ENCODE measurements around the gene NAPB. TPM values are rescaled to one million over a fixed set of nuclear protein-coding genes. Genes with fewer than 3 reads are reported as not detected.

The NAPB gene
- total RNA-seq, 1 experiment from 2014 or later = 10.1 TPM

DNA sequence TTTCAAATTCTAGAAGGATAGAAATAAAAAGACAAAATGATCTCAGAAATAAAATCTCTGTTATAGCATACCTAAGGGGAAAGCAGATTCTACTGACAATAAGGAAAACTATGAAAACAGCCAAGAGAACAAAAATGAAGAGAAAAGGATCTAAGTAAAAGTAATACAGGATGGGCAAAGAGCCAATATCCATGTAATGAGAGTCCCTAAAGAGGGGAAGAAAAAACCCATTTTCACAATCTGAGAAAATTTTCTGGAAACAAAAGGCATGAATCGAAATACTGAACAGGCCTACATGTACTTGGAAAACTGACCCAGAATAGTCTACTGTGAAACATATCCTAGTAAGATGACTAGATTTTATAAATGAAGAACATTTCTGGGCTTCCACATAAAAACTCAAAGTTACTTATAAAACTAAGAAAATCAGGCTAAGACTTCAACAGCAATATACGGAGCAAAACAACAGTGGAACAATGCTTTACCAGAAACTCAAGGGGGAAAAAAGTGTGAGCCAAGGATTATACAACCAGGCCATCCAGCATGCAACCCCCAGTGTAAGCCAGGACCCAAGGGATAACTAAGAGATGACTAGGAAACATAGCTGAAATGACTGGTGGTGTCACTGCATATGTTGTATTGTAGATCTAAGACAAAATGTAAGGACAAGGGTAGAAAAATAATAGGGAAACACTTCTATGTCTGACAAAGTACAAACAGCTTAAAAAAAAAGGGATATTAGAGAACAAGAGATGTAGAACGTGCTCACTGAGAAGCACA, 10.2 kb downstream of the NAPB start:
- Mint-ChIP-seq H3K4me3 (ENCODE audit: unreplicated experiment) (no peak overlapping the region), H3K9me3 (ENCODE audit: unreplicated experiment) (no peaks in the 10 kb centered on the region), H3K4me1 (ENCODE audit: low read depth, unreplicated experiment) (peaks cover 5% of the 10 kb centered on the region), H3K27me3 (ENCODE audit: insufficient read depth, unreplicated experiment) (no peaks in the 10 kb centered on the region), H3K27ac (ENCODE audit: unreplicated experiment) (peak overlapping the region; percentile 10), H3K36me3 (ENCODE audit: insufficient read depth, unreplicated experiment) (no peaks in the 10 kb centered on the region)
- Histone ChIP-seq H3K4me1 (peaks cover 6% of the 10 kb centered on the region; the same call in 1 of the 2 replicates), H3K4me3 (ENCODE audit: low read depth, low read length) (no peak overlapping the region), H3K9me3 (no peaks in the 10 kb centered on the region), H3K27me3 (replicated peaks; ENCODE audit: control insufficient read depth, insufficient read depth, low read length) (no peaks in the 10 kb centered on the region), H3K36me3 (ENCODE audit: control insufficient read depth, insufficient read depth, low read length) (no peaks in the 10 kb centered on the region)
- intact Hi-C loops (cut with micrococcal nuclease; ENCODE audit: unreplicated experiment) = no loop called here
- no peak for TF ChIP-seq CTCF (IDR thresholded peaks at IDR 0.05; ENCODE audit: insufficient read depth in 1 of 2, low read depth in 1 of 2, low read length in 1 of 2, severe bottlenecking in 1 of 2, unreplicated experiment in 1 of 2)
- ChIA-PET CTCF (no interaction called here), POLR2A (no interaction called here)
- no TSS peak for BruUV-seq (replicated peaks)
- DNase-seq = no peak

GRCh38 chr20:23409800-23410199, 11.5 kb downstream of the NAPB start:
- Histone ChIP-seq H3K4me1 (peaks cover 6% of the 10 kb centered on the region; the same call in 1 of the 2 replicates), H3K27me3 (replicated peaks; ENCODE audit: control insufficient read depth, insufficient read depth, low read length) (no peaks in the 10 kb centered on the region), H3K4me3 (ENCODE audit: low read depth, low read length) (no peak overlapping the region), H3K36me3 (ENCODE audit: control insufficient read depth, insufficient read depth, low read length) (no peaks in the 10 kb centered on the region), H3K9me3 (no peaks in the 10 kb centered on the region)
- intact Hi-C loops (cut with micrococcal nuclease; ENCODE audit: unreplicated experiment) = no loop called here
- Mint-ChIP-seq H3K27me3 (ENCODE audit: insufficient read depth, unreplicated experiment) (no peaks in the 10 kb centered on the region), H3K27ac (ENCODE audit: unreplicated experiment) (no peak overlapping the region), H3K4me1 (ENCODE audit: low read depth, unreplicated experiment) (peaks cover 5% of the 10 kb centered on the region), H3K4me3 (ENCODE audit: unreplicated experiment) (no peak overlapping the region), H3K36me3 (ENCODE audit: insufficient read depth, unreplicated experiment) (no peaks in the 10 kb centered on the region), H3K9me3 (ENCODE audit: unreplicated experiment) (no peaks in the 10 kb centered on the region)
- POLR2A ChIA-PET = no interaction called here
- no TSS peak for BruUV-seq (replicated peaks)
- DNase-seq = no peak
- TF ChIP-seq CTCF (IDR thresholded peaks at IDR 0.05; ENCODE audit: insufficient read depth in 1 of 2, low read depth in 1 of 2, low read length in 1 of 2, severe bottlenecking in 1 of 2, unreplicated experiment in 1 of 2) = no peak
- CTCF ChIA-PET = interaction anchor here (0.6 kb wide), 1 partner anchor 37 kb away, joined by 3 read pairs; no protein-coding TSS in a partner anchor

- Mint-ChIP-seq H3K4me3 (ENCODE audit: unreplicated experiment) (no peak overlapping the region), H3K36me3 (ENCODE audit: insufficient read depth, unreplicated experiment) (no peaks in the 10 kb centered on the region), H3K4me1 (ENCODE audit: low read depth, unreplicated experiment) (peaks cover 5% of the 10 kb centered on the region), H3K27me3 (ENCODE audit: insufficient read depth, unreplicated experiment) (no peaks in the 10 kb centered on the region), H3K9me3 (ENCODE audit: unreplicated experiment) (no peaks in the 10 kb centered on the region), H3K27ac (ENCODE audit: unreplicated experiment) (no peak overlapping the region)
- no peak for DNase-seq
- no peaks in the 10 kb centered on the region for H3K9me3 ChIP-seq
- H3K36me3 ChIP-seq (ENCODE audit: control insufficient read depth, insufficient read depth, low read length) = no peaks in the 10 kb centered on the region
- no peak for TF ChIP-seq CTCF (IDR thresholded peaks at IDR 0.05; ENCODE audit: insufficient read depth in 1 of 2, low read depth in 1 of 2, low read length in 1 of 2, severe bottlenecking in 1 of 2, unreplicated experiment in 1 of 2)
- H3K4me3 ChIP-seq (ENCODE audit: low read depth, low read length) = no peak overlapping the region
- BruUV-seq (replicated peaks) = no TSS peak
- POLR2A ChIA-PET = no interaction called here
- no peaks in the 10 kb centered on the region for H3K27me3 ChIP-seq (replicated peaks; ENCODE audit: control insufficient read depth, insufficient read depth, low read length)
- CTCF ChIA-PET = no interaction called here
- peaks cover 6% of the 10 kb centered on the region; the same call in 1 of the 2 replicates for H3K4me1 ChIP-seq
- intact Hi-C loops (cut with micrococcal nuclease; ENCODE audit: unreplicated experiment) = no loop called here
Observed at GRCh38 chr20:23408957-23409356, 12.3 kb downstream of the NAPB start.
